HepG2 (cell line): Measurements from ENCODE around the gene ACP2. TPM values are rescaled to one million over a fixed set of nuclear protein-coding genes. Genes with fewer than 3 reads are reported as not detected.

ENCODE experiments used
- ATAC-seq: fragments of 200-7000 bp; cut with Tn5 transposase; 3 replicates; pipeline ENCODE4 v1.9.1; 2020; ENCODE audit warnings: mild to moderate bottlenecking, moderate library complexity
- BruUV-seq: library from RNA; stranded (reverse); fragments of 400-500 nt; replicated peaks from 2 replicates; lab custom pipeline; 2021; lab: Mats Ljungman, UMichigan
- CTCF ChIA-PET: fragments of 300-600 bp; formaldehyde crosslinking; extraction: SDS; loops from one replicate; lab custom pipeline; 2021; ENCODE audit warnings: low total read pairs, inconsistent platforms, low intra/inter-chr PET ratio; lab: Yijun Ruan, JAX
- POLR2A ChIA-PET: fragments of 350-600 bp; sonication (Branson Sonifier 250); formaldehyde crosslinking; loops from one replicate; lab custom pipeline; 2020; ENCODE audit warnings: antibody characterized with exemption, inconsistent platforms; lab: Yijun Ruan, JAX
- DNase-seq: peaks from one replicate; pipeline ENCODE4 v3.0.0-alpha.2; 2015; ENCODE audit warnings: low spot score
- FAIRE-seq: peaks from 3 replicates; lab custom pipeline; 2011; peaks lifted over from hg19 to GRCh38; lab: Jason Lieb, UNC
- H2AFZ ChIP-seq: one replicate; pipeline ENCODE4 v1.6.1; 2011; ENCODE audit warnings: low read length, inconsistent platforms
- H3K27ac ChIP-seq: fragments of 300-600 bp; 3 replicates; pipeline ENCODE4 v1.8.0; 2011; ENCODE audit warnings: mixed run types, mild to moderate bottlenecking, mixed read lengths, low read length, inconsistent platforms; ENCODE audit not compliant: insufficient read depth; ENCODE audit errors: extremely low read length
- H3K27me3 ChIP-seq, 2 experiments: fragments of 200-600 bp in 1 of 2; 2 replicates in 1 of 2; 3 replicates in 1 of 2; pipeline versions ENCODE4 v1.6.0 to v1.8.0; 2011; ENCODE audit warnings: low read length in 2 of 2, mild to moderate bottlenecking in 2 of 2, moderate library complexity in 2 of 2, inconsistent platforms in 1 of 2; ENCODE audit not compliant: insufficient read depth in 2 of 2, control insufficient read depth in 1 of 2
- H3K36me3 ChIP-seq, 2 experiments: fragments of 200-600 bp in 1 of 2; replicated peaks in 1 of 2; 2 replicates in 1 of 2; 3 replicates in 1 of 2; pipeline versions ENCODE4 v1.5.1 to v1.8.0; 2011; ENCODE audit warnings: low read length in 2 of 2, inconsistent platforms in 1 of 2; ENCODE audit not compliant: insufficient read depth in 2 of 2, control insufficient read depth in 1 of 2
- H3K4me1 ChIP-seq: 2 replicates; pipeline ENCODE4 v1.5.1; 2012; ENCODE audit warnings: low read length, inconsistent platforms; ENCODE audit not compliant: insufficient read depth
- H3K4me2 ChIP-seq: 2 replicates; pipeline ENCODE4 v1.6.0; 2011; ENCODE audit warnings: low read depth, low read length, inconsistent platforms
- H3K4me3 ChIP-seq, 3 experiments: fragments of 200-600 bp in 1 of 3; sonication (generic), shearing (Covaris generic) in 1 of 3; replicated peaks in 1 of 3; 2 replicates each; pipeline ENCODE4 v1.5.1; 2011 to 2016; ENCODE audit warnings: low read length in 3 of 3, inconsistent platforms in 2 of 3, low read depth in 2 of 3, mild to moderate bottlenecking in 2 of 3, control low read depth in 1 of 3, mixed read lengths in 1 of 3; ENCODE audit not compliant: insufficient read depth in 1 of 3
- H3K79me2 ChIP-seq: one replicate; pipeline ENCODE4 v1.6.1; 2011; ENCODE audit warnings: low read length, inconsistent platforms; ENCODE audit not compliant: insufficient read depth
- H3K9ac ChIP-seq: 2 replicates; pipeline ENCODE4 v1.6.0; 2011; ENCODE audit warnings: mild to moderate bottlenecking, low read depth, low read length, inconsistent platforms; ENCODE audit not compliant: insufficient read depth
- H3K9me3 ChIP-seq: 2 replicates; pipeline ENCODE4 v1.5.1; 2012; ENCODE audit warnings: mild to moderate bottlenecking, low read length
- H4K20me1 ChIP-seq: 2 replicates; pipeline ENCODE4 v1.6.0; 2011; ENCODE audit warnings: inconsistent platforms, mild to moderate bottlenecking, low read length, moderate library complexity; ENCODE audit not compliant: insufficient read depth
- THYN1 ChIP-seq: sonication (generic); formaldehyde crosslinking; IDR thresholded peaks from 2 replicates; pipeline ENCODE4 v1.8.1; 2023; ENCODE audit warnings: low read depth, mild to moderate bottlenecking, moderate library complexity, missing genetic modification reagents, borderline replicate concordance
- ZNF564 ChIP-seq: sonication (generic); formaldehyde crosslinking; IDR thresholded peaks from 2 replicates; pipeline ENCODE4 v1.8.1; 2023; ENCODE audit warnings: mild to moderate bottlenecking, missing genetic modification reagents
- WGBS: methylation state at CpG from one replicate; pipeline ENCODE4 v1.1.6; 2017; ENCODE audit warnings: low lambda C conversion rate; 5-methylcytosine and 5-hydroxymethylcytosine counted together
- in situ Hi-C: cut with HindIII; loops from 2 replicates; pipeline ENCODE4 v1.10.0; 2017; ENCODE audit warnings: low pct_unique_long_range_greater_than_20kb; ENCODE audit not compliant: extremely low pct_ligation_motif_present
- intact Hi-C: fragments of 100-400 bp; cut with micrococcal nuclease; formaldehyde crosslinking; loops from one replicate; pipeline ENCODE4 v1.10.0; 2022; ENCODE audit not compliant: unreplicated experiment
- polyA plus RNA-seq, 8 experiments: library from polyadenylated mRNA; depleted of rRNA in 3 of 8; stranded (reverse) in 7 of 8; unstranded in 1 of 8; fragments of >200 nt; fragmentation: Illumina TruSeq in 4 of 8; extraction: Trizol in 4 of 8; gene quantifications; 2 replicates each; pipeline versions ENCODE4 v1.2.1 to v1.2.3, GENCODE V29; 2011 to 2016; ENCODE audit warnings: low read depth in 4 of 8, missing spikeins in 1 of 8, mixed read lengths in 1 of 8; ENCODE audit not compliant: insufficient read depth in 1 of 8
- total RNA-seq, 5 experiments: library from RNA; depleted of rRNA; stranded (reverse); fragments of >200 nt; fragmentation: Illumina TruSeq; extraction: Trizol; gene quantifications; 2 replicates each; pipeline ENCODE4 v1.2.3, GENCODE V29; 2016; ENCODE audit warnings: low read depth in 1 of 5
- TF ChIP-seq, protein P1 (sequence below), 2 experiments: fragments of 450-650 bp in 1 of 2; sonication (generic) in 1 of 2; formaldehyde crosslinking in 1 of 2; IDR thresholded peaks; 2 replicates each; pipeline versions ENCODE4 v1.6.1 to v1.8.0; 2016 to 2022; ENCODE audit warnings: antibody characterized with exemption in 1 of 2, mild to moderate bottlenecking in 1 of 2, missing genetic modification reagents in 1 of 2
- TF ChIP-seq, protein P2 (sequence below): sonication (generic); formaldehyde crosslinking; IDR thresholded peaks from 2 replicates; pipeline ENCODE4 v1.4.0; 2020; ENCODE audit warnings: missing genetic modification reagents, low read depth, mild to moderate bottlenecking, borderline replicate concordance
- TF ChIP-seq, protein P3 (sequence below): sonication (generic); formaldehyde crosslinking; IDR thresholded peaks from 2 replicates; pipeline ENCODE4 v1.5.0; 2020; ENCODE audit warnings: mild to moderate bottlenecking, low read depth, missing genetic modification reagents, borderline replicate concordance
- TF ChIP-seq, protein P4 (sequence below): sonication (generic); formaldehyde crosslinking; conservative IDR thresholded peaks from 2 replicates; pipeline ENCODE4 v1.4.0; 2020; ENCODE audit warnings: missing genetic modification reagents
- TF ChIP-seq, protein P5 (sequence below): sonication (generic); formaldehyde crosslinking; IDR thresholded peaks from 2 replicates; pipeline ENCODE4 v1.5.0; 2020; ENCODE audit warnings: missing genetic modification reagents, mild to moderate bottlenecking, borderline replicate concordance

ACP2 gene
- total and polyA plus RNA-seq, 2 of the 13 experiments (the other 11 are each of a cell fraction or from before 2014, with no cell fraction given), result 17.7 to 20.2 TPM

DNA sequence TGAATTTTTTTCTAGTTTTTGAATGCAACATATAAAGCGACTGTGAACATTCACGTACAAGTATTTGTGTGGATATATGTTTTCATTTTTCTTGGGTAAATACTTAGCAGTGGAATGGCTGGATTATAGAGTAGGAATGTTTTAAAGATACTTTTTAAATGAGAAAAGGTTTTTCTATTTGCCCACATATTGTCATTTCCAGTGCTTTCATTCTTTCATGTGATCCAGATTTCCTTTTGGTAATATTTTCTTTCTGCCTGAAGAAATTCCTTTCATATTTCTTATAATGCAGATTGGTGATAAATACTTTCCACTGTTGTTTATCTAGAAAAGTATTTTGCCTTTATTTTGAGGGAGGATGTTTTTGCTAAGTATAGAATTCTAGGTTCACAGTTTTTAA is 25.9 kb downstream of the ACP2 start:
- no TSS peak for BruUV-seq
- CTCF ChIA-PET, result no interaction called here
- TF ChIP-seq THYN1 (CRISPR knock-in tag), result no peak
- TF ChIP-seq, protein P1, sequence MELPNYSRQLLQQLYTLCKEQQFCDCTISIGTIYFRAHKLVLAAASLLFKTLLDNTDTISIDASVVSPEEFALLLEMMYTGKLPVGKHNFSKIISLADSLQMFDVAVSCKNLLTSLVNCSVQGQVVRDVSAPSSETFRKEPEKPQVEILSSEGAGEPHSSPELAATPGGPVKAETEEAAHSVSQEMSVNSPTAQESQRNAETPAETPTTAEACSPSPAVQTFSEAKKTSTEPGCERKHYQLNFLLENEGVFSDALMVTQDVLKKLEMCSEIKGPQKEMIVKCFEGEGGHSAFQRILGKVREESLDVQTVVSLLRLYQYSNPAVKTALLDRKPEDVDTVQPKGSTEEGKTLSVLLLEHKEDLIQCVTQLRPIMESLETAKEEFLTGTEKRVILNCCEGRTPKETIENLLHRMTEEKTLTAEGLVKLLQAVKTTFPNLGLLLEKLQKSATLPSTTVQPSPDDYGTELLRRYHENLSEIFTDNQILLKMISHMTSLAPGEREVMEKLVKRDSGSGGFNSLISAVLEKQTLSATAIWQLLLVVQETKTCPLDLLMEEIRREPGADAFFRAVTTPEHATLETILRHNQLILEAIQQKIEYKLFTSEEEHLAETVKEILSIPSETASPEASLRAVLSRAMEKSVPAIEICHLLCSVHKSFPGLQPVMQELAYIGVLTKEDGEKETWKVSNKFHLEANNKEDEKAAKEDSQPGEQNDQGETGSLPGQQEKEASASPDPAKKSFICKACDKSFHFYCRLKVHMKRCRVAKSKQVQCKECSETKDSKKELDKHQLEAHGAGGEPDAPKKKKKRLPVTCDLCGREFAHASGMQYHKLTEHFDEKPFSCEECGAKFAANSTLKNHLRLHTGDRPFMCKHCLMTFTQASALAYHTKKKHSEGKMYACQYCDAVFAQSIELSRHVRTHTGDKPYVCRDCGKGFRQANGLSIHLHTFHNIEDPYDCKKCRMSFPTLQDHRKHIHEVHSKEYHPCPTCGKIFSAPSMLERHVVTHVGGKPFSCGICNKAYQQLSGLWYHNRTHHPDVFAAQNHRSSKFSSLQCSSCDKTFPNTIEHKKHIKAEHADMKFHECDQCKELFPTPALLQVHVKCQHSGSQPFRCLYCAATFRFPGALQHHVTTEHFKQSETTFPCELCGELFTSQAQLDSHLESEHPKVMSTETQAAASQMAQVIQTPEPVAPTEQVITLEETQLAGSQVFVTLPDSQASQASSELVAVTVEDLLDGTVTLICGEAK (IDR thresholded peaks at IDR 0.05), result no peak
- TF ChIP-seq, protein P1 (CRISPR knock-in tag; IDR thresholded peaks at IDR 0.05), result no peak
- TF ChIP-seq, protein P2, sequence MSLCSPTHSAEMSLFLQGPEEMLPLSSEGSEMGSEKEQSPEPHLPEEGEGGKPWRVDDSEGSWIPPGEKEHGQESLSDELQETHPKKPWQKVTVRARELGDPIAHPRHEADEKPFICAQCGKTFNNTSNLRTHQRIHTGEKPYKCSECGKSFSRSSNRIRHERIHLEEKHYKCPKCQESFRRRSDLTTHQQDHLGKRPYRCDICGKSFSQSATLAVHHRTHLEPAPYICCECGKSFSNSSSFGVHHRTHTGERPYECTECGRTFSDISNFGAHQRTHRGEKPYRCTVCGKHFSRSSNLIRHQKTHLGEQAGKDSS (CRISPR knock-in tag), result no peak
- TF ChIP-seq, protein P3, sequence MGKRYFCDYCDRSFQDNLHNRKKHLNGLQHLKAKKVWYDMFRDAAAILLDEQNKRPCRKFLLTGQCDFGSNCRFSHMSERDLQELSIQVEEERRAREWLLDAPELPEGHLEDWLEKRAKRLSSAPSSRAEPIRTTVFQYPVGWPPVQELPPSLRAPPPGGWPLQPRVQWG (CRISPR knock-in tag), result no peak
- TF ChIP-seq ZNF564, result no peak
- TF ChIP-seq, protein P4, sequence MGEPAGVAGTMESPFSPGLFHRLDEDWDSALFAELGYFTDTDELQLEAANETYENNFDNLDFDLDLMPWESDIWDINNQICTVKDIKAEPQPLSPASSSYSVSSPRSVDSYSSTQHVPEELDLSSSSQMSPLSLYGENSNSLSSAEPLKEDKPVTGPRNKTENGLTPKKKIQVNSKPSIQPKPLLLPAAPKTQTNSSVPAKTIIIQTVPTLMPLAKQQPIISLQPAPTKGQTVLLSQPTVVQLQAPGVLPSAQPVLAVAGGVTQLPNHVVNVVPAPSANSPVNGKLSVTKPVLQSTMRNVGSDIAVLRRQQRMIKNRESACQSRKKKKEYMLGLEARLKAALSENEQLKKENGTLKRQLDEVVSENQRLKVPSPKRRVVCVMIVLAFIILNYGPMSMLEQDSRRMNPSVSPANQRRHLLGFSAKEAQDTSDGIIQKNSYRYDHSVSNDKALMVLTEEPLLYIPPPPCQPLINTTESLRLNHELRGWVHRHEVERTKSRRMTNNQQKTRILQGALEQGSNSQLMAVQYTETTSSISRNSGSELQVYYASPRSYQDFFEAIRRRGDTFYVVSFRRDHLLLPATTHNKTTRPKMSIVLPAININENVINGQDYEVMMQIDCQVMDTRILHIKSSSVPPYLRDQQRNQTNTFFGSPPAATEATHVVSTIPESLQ (CRISPR knock-in tag), result no peak
- TF ChIP-seq, protein P5, sequence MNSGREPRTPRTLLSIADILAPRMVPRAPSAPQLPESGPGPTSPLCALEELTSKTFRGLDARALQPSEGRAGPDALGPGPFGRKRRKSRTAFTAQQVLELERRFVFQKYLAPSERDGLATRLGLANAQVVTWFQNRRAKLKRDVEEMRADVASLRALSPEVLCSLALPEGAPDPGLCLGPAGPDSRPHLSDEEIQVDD, result no peak
- Histone ChIP-seq H3K9ac (no peak overlapping the region), H3K36me3 (peaks cover 5 to 27% of the 10 kb centered on the region in 2 experiments), H3K4me2 (no peak overlapping the region), H4K20me1 (peaks cover 13% of the 10 kb centered on the region), H3K9me3 (no peaks in the 10 kb centered on the region), H3K4me1 (peaks cover 30% of the 10 kb centered on the region), H3K27ac (no peak overlapping the region), H3K79me2 (peaks cover 20% of the 10 kb centered on the region), H3K27me3 (no peaks in the 10 kb centered on the region), H3K4me3 (no peak overlapping the region), H2AFZ (no peak overlapping the region)
- POLR2A ChIA-PET, result no interaction called here
- ATAC-seq (no peak), FAIRE-seq (no peak), DNase-seq (no peak)
- intact Hi-C loops (no loop called here), in situ Hi-C loops (no loop called here)
- WGBS, result 100% methylated on average over 2 of the region's 2 CpGs
